ACC112 (cell line): ENCODE results near the gene PCDH17.

Experiments used
- H2AFZ ChIP-seq: fragments of 200-600 bp; sonication (generic); one replicate; pipeline ENCODE4 v1.6.0; 2017; ENCODE audit warnings: antibody characterized with exemption, low read length; ENCODE audit not compliant: unreplicated experiment
- H3K27ac ChIP-seq: fragments of 200-600 bp; sonication (generic); 2 replicates; pipeline ENCODE4 v1.5.1; 2014; ENCODE audit warnings: low read depth, mild to moderate bottlenecking, antibody characterized with exemption, low read length, moderate library complexity
- H3K27me3 ChIP-seq: fragments of 200-600 bp; sonication (generic); 2 replicates; pipeline ENCODE4 v1.6.1; 2014; ENCODE audit warnings: mild to moderate bottlenecking, antibody characterized with exemption, low read length, moderate library complexity, mixed read lengths; ENCODE audit not compliant: insufficient read depth
- H3K36me3 ChIP-seq: fragments of 200-600 bp; sonication (generic); 2 replicates; pipeline ENCODE4 v1.6.1; 2016; ENCODE audit warnings: mild to moderate bottlenecking, antibody characterized with exemption, low read length, moderate library complexity, mixed read lengths; ENCODE audit not compliant: insufficient read depth
- H3K4me1 ChIP-seq: fragments of 200-600 bp; sonication (generic); one replicate; pipeline ENCODE4 v1.6.1; 2016; ENCODE audit warnings: low read length, mixed read lengths; ENCODE audit not compliant: insufficient read depth, unreplicated experiment, control insufficient read depth
- H3K4me3 ChIP-seq: fragments of 200-600 bp; sonication (generic); 2 replicates; pipeline ENCODE4 v1.5.1; 2014; ENCODE audit warnings: mild to moderate bottlenecking, low read depth, low read length
- H3K79me2 ChIP-seq: fragments of 200-600 bp; sonication (generic); one replicate; pipeline ENCODE4 v1.6.0; 2016; ENCODE audit warnings: low read length; ENCODE audit not compliant: control insufficient read depth, unreplicated experiment, insufficient read depth

PCDH17 gene

DNA sequence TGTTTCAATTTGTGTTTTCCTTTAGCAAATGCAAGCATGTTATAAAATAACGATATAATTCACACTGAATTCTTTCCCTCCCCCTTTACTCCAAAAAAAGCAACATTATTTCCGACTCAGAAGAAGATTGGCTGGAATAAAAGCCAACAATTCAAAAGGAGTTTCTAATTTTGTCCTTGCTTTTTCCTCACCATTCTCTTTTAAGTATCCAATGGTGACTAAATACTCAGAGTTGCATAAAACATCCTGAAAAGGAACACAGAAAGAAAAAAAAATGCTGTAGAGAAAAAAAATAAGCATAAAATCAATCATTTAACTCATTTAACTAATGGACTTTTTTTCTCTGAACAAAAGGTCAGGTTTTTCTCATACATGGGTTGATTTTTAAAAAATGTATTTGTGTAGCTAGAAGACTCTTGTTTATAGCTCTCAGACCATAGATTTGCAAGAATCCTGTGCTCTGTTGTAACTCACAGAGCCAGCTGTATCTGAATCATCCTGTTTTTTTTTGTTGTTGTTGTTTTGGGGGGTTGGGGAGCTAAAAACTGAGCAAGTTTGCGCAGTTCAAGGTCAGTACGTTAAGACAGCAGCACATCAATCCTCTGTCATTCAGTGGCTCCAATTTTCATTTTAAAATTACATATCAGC lies 108.1 kb downstream of the PCDH17 start:
- no peak overlapping the region for H3K4me3 ChIP-seq
- no peaks in the 10 kb centered on the region for H3K4me1 ChIP-seq
- no peak overlapping the region for H2AFZ ChIP-seq
- no peak overlapping the region for H3K27ac ChIP-seq
- no peaks in the 10 kb centered on the region for H3K27me3 ChIP-seq
- H3K79me2 ChIP-seq, result no peaks in the 10 kb centered on the region
- H3K36me3 ChIP-seq, result no peaks in the 10 kb centered on the region

DNA sequence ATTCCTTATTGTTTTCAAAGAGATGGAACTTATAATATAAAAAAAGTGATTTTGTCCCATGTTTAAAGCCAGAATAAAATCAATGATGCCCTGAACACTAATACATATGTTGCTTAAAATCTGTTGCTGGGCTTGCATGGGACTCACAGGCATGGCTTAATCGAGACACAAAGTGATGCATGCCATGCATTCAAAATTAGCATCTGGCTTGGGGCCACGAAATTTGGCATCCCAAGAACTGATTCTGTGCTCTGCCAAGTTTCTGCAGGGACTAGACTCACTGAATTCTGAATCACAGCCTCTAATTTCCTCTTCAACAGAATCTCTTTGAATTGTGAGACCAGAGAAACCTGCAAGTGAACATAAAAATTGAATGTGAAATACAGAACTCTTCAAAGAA lies 109.2 kb downstream of the PCDH17 start:
- no peak overlapping the region for H2AFZ ChIP-seq
- no peaks in the 10 kb centered on the region for H3K79me2 ChIP-seq
- H3K27me3 ChIP-seq, result no peaks in the 10 kb centered on the region
- no peak overlapping the region for H3K4me3 ChIP-seq
- no peaks in the 10 kb centered on the region for H3K36me3 ChIP-seq
- no peaks in the 10 kb centered on the region for H3K4me1 ChIP-seq
- H3K27ac ChIP-seq, result no peak overlapping the region

DNA sequence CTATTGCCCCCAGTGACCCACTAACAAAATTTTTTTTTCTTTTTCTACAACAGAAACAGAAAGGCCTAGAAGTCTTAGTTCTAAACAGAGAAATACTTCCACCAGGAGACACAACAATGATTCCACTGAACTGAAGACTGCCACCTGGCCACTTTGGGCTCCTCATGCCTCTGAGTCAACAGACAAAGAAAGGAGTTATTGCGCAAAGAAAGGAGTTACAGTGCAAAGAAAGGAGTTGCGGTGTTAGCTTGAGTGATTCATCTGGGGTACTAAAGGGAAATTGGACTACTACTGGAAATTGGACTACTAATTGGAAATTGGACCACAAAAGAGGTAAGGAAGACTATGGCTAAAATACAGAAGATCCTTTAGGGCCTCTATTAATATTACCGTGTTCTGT lies 116.6 kb downstream of the PCDH17 start:
- Histone ChIP-seq H3K4me1 (no peaks in the 10 kb centered on the region), H3K79me2 (no peaks in the 10 kb centered on the region), H3K36me3 (no peaks in the 10 kb centered on the region), H3K27ac (no peak overlapping the region), H2AFZ (no peak overlapping the region), H3K27me3 (no peaks in the 10 kb centered on the region), H3K4me3 (no peak overlapping the region)

DNA sequence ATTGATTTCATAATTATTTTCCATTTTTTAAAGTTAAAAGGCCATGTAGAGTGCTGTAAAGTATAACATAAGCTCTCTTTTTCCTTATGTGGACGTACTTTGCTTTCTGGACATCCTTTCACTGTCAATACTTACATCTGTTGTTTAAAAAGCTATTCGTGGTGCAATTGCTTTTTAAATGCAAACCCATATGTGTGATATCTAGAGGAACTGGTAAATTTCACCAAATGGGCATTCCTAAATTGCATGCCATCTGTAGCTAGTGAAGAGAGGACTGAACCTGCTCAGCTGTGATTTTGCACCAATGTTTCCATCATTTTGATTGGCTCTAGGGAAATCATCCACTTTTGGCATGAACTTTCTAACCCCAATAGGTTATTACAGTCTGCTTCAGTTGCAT lies 129.4 kb downstream of the PCDH17 start:
- Histone ChIP-seq H2AFZ (no peak overlapping the region), H3K36me3 (no peaks in the 10 kb centered on the region), H3K27ac (no peak overlapping the region), H3K79me2 (no peaks in the 10 kb centered on the region), H3K27me3 (no peaks in the 10 kb centered on the region), H3K4me1 (no peaks in the 10 kb centered on the region), H3K4me3 (no peak overlapping the region)

DNA sequence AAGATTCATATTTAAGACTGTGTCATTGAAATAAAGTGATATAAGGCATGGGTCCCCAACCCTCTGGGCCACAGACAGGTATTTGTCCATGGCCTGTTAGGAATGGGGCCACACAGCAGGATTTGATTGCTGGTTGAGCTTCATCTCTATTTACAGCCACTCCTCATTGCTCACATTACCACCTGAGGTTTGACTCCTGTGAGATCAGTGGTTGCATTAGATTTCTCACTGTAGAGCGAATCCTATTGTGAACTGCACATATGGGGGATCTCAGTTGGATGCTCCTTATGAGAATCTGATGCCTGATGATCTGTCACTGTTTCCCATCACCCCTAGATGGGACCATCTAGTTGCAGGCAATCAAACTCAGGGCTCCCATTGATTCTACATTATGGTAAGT lies 132.1 kb downstream of the PCDH17 start:
- no peaks in the 10 kb centered on the region for H3K4me1 ChIP-seq
- no peaks in the 10 kb centered on the region for H3K79me2 ChIP-seq
- H3K27me3 ChIP-seq, result no peaks in the 10 kb centered on the region
- no peak overlapping the region for H3K27ac ChIP-seq
- no peak overlapping the region for H3K4me3 ChIP-seq
- H2AFZ ChIP-seq, result no peak overlapping the region
- no peaks in the 10 kb centered on the region for H3K36me3 ChIP-seq
